Fibroblast of lung (primary cell): ENCODE data around the gene PTP4A2. TPM values are rescaled to one million over a fixed set of nuclear protein-coding genes. Genes with fewer than 3 reads are reported as not detected.

Experiments used
- DNase-seq, 2 donors: peaks; one replicate each; pipeline versions ENCODE4 v3.0.0 to v3.0.0-alpha.2; 2010; ENCODE audit warnings: low read depth in 2 of 2
- H2AFZ ChIP-seq: 2 replicates; pipeline ENCODE4 v1.5.1; 2012; ENCODE audit warnings: low read length, control low read depth, inconsistent platforms
- H3K27ac ChIP-seq: 2 replicates; pipeline ENCODE4 v1.5.1; 2011; ENCODE audit warnings: low read length, control low read depth; ENCODE audit not compliant: insufficient read depth
- H3K27me3 ChIP-seq: 2 replicates; pipeline ENCODE4 v1.5.1; 2011; ENCODE audit warnings: mild to moderate bottlenecking, low read length; ENCODE audit not compliant: control insufficient read depth, insufficient read depth
- H3K36me3 ChIP-seq: 2 replicates; pipeline ENCODE4 v1.5.1; 2011; ENCODE audit warnings: low read length; ENCODE audit not compliant: control insufficient read depth, insufficient read depth
- H3K4me1 ChIP-seq: 2 replicates; pipeline ENCODE4 v1.5.1; 2011; ENCODE audit warnings: low read length; ENCODE audit not compliant: control insufficient read depth, insufficient read depth; ENCODE audit errors: extremely low read depth
- H3K4me2 ChIP-seq: 2 replicates; pipeline ENCODE4 v1.5.1; 2011; ENCODE audit warnings: low read length, control low read depth; ENCODE audit not compliant: insufficient read depth; ENCODE audit errors: extremely low read depth
- H3K4me3 ChIP-seq, 4 experiments: fragments of 200-600 bp in 1 of 4; sonication (generic) in 1 of 4; replicated peaks in 1 of 4; 2 replicates each; pipeline ENCODE4 v1.5.1; 2011 to 2016; ENCODE audit warnings: low read length in 4 of 4, low read depth in 3 of 4, mild to moderate bottlenecking in 3 of 4, control low read depth in 2 of 4, inconsistent platforms in 1 of 4, mixed read lengths in 1 of 4; ENCODE audit not compliant: insufficient read depth in 1 of 4; ENCODE audit errors: control extremely low read depth in 1 of 4
- H3K79me2 ChIP-seq: 2 replicates; pipeline ENCODE4 v1.5.1; 2012; ENCODE audit warnings: mild to moderate bottlenecking, low read length, inconsistent platforms; ENCODE audit not compliant: control insufficient read depth, insufficient read depth
- H3K9ac ChIP-seq: 2 replicates; pipeline ENCODE4 v1.5.1; 2011; ENCODE audit warnings: mild to moderate bottlenecking, low read length, control low read depth; ENCODE audit not compliant: insufficient read depth
- H3K9me3 ChIP-seq: 2 replicates; pipeline ENCODE4 v1.5.1; 2012; ENCODE audit warnings: low read depth, low read length; ENCODE audit not compliant: control insufficient read depth, insufficient read depth
- H4K20me1 ChIP-seq: 2 replicates; pipeline ENCODE4 v1.5.1; 2011; ENCODE audit warnings: low read length; ENCODE audit not compliant: control insufficient read depth, insufficient read depth; ENCODE audit errors: extremely low read depth
- EZH2 ChIP-seq: IDR thresholded peaks from 2 replicates; pipeline ENCODE4 v1.5.1; 2012; ENCODE audit warnings: low read length, control low read depth, mild to moderate bottlenecking; ENCODE audit errors: missing control alignments
- polyA minus RNA-seq: library from RNA; depleted of rRNA, polyadenylated mRNA; stranded (reverse); fragments of >200 nt; gene quantifications from 2 replicates; pipeline ENCODE4 v1.2.3, GENCODE V29; 2011; ENCODE audit warnings: low replicate concordance
- polyA plus RNA-seq, 2 donors: library from polyadenylated mRNA; depleted of rRNA in 1 of 2; stranded (reverse) in 1 of 2; unstranded in 1 of 2; fragments of >200 nt; gene quantifications; 2 replicates each; pipeline ENCODE4 v1.2.1, GENCODE V29; 2011 to 2012; ENCODE audit warnings: missing spikeins in 1 of 2
- total RNA-seq: library from RNA; depleted of rRNA; stranded (reverse); fragments of >200 nt; gene quantifications from 2 replicates; pipeline ENCODE4 v1.2.1, GENCODE V29; 2014
- TF ChIP-seq, protein P1 (sequence below), 2 donors: IDR thresholded peaks in 1 of 2; conservative IDR thresholded peaks in 1 of 2; 1 replicate in 1 of 2; 2 replicates in 1 of 2; pipeline ENCODE4 v1.5.1; 2011 to 2012; ENCODE audit warnings: low read length in 2 of 2, control low read depth in 1 of 2, inconsistent platforms in 1 of 2, low read depth in 1 of 2, mild to moderate bottlenecking in 1 of 2

The PTP4A2 gene
- 268 and 366 TPM in 2 replicates for total RNA-seq
- 398 and 429 TPM in 2 replicates for polyA plus RNA-seq
- polyA plus RNA-seq (2012), result 353 and 388 TPM in 2 replicates
- 161 and 218 TPM in 2 replicates for polyA minus RNA-seq

DNA sequence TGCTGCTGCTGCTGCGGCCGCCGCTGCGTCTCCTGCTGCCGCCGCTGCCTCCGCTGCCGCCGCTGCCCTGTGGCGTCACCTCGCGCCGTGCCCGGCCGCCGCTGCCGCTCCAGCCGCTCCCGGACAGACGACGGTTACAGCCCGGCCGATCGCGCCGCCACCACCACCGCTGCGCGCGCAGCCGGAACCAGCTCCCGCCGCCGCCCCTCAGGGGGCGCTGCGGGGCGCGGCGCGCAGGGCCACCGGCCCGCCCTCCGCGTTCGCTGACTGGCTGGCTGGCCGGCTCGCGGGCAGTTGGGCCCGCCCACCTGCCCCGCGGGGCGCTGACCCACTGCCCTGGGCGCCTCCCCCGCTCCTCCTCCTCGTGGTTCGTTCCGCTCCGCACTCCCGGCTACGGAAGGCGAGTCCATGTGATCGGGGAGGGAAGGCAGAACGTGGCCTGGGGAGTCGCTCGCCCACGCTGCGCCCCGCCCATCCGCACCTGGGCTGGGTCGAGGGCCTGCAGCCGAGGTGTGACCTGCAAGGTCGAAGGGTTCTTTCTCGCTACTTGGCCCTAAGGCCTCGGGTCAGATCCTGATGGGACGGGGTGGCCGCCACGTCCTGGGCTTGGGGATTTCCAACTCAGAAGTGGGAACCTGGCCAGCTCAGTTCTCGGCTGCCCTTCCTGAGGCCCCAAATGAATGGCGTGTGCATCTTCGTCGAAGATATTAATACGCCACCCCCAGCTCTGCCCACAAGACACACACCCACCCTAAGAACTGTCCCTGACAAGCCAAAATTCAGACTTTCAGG lies at the start of gene PTP4A2:
Gene PTP4A2, minus strand, starts transcription at position 185 of the 792 bp plus-strand sequence. CDS start 19,303 bp downstream, outside the sequence.
- Histone ChIP-seq H3K79me2 (peaks cover 43% of the 10 kb centered on the region), H3K9me3 (no peaks in the 10 kb centered on the region), H3K4me3 (peak within 1 kb of the TSS; percentile 48 to 97 (median 80)), H3K4me2 (peak within 1 kb of the TSS; percentile 92), H3K4me1 (peaks cover 16% of the 10 kb centered on the region), H4K20me1 (peaks cover 5% of the 10 kb centered on the region), H3K27ac (peak within 1 kb of the TSS; percentile 96), H3K36me3 (no peaks in the 10 kb centered on the region), H2AFZ (peak within 1 kb of the TSS; percentile 88), H3K27me3 (no peaks in the 10 kb centered on the region), H3K9ac (peak within 1 kb of the TSS; percentile 84)
- TF ChIP-seq, protein P1, sequence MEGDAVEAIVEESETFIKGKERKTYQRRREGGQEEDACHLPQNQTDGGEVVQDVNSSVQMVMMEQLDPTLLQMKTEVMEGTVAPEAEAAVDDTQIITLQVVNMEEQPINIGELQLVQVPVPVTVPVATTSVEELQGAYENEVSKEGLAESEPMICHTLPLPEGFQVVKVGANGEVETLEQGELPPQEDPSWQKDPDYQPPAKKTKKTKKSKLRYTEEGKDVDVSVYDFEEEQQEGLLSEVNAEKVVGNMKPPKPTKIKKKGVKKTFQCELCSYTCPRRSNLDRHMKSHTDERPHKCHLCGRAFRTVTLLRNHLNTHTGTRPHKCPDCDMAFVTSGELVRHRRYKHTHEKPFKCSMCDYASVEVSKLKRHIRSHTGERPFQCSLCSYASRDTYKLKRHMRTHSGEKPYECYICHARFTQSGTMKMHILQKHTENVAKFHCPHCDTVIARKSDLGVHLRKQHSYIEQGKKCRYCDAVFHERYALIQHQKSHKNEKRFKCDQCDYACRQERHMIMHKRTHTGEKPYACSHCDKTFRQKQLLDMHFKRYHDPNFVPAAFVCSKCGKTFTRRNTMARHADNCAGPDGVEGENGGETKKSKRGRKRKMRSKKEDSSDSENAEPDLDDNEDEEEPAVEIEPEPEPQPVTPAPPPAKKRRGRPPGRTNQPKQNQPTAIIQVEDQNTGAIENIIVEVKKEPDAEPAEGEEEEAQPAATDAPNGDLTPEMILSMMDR (conservative IDR thresholded peaks at IDR 0.05 in 1 of 2, IDR thresholded peaks at IDR 0.05 in 1 of 2; ENCODE audit: low read depth in 1 of 2, low read length in 2 of 2), result peak; percentile 12 to 17
- no peak for TF ChIP-seq EZH2
- DNase-seq, result peak; percentile 88 to 94

DNA sequence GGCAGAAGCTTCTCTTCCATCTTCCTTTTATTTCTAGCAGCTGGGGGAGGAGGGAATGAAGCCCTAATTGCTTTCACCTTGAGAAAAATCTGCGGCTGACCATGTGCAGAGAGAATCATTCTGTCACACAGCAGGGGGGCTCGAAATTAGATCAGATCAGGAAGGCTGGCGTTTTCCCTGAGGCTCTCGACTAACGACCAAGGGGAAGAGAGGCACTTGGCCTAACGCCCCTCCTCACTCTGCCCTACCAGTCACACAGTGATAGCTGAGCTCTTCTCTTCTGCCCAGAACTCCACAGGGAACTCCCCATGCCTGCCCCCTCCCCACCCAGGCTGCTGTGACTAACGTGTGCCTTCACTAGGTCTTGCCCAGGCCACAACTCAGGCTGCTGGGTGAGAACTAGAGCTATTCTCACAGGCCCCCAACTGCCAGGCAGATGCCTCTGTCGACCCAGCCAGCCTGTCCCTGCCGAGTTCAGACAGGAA lies 49.0 kb upstream of the PTP4A2 start:
- TF ChIP-seq EZH2, result no peak
- TF ChIP-seq, protein P1 (conservative IDR thresholded peaks at IDR 0.05 in 1 of 2, IDR thresholded peaks at IDR 0.05 in 1 of 2; ENCODE audit: low read depth in 1 of 2, low read length in 2 of 2), result no peak

DNA sequence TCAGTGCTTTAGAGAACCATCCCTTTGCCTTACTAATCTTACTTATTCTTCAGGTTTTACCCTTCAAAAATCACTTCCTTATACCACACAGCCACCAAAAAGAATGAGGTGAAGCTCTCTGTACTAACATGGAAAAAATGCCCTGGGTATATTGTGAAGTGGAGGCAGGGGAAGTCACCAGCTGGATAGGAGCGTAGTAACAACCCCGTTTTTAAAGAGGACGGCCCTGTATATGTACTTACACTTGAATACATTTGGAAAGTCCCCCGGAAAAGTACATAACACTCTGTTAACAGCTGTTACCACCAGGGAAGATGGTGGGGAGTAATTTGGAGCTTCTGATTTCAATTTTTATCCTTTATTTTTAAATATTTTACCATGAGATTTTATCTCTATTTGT lies 47.3 kb upstream of the PTP4A2 start:
- TF ChIP-seq, protein P1 (conservative IDR thresholded peaks at IDR 0.05 in 1 of 2, IDR thresholded peaks at IDR 0.05 in 1 of 2; ENCODE audit: low read depth in 1 of 2, low read length in 2 of 2), result no peak
- TF ChIP-seq EZH2, result no peak
- Histone ChIP-seq H3K27me3 (no peaks in the 10 kb centered on the region), H3K27ac (no peak overlapping the region), H3K4me1 (no peaks in the 10 kb centered on the region), H4K20me1 (no peaks in the 10 kb centered on the region), H3K36me3 (no peaks in the 10 kb centered on the region), H3K4me2 (no peak overlapping the region), H3K9ac (no peak overlapping the region), H2AFZ (peak overlapping the region; percentile 7), H3K9me3 (no peaks in the 10 kb centered on the region), H3K4me3 (no peak overlapping the region), H3K79me2 (no peaks in the 10 kb centered on the region)
- peak in 1 of 2 donors; percentile 24 for DNase-seq

More for the DNA sequence above, 49.0 kb upstream of the PTP4A2 start:
- no peak for DNase-seq
- Histone ChIP-seq H3K4me2 (no peak overlapping the region), H3K27ac (no peak overlapping the region), H3K4me3 (no peak overlapping the region), H3K27me3 (no peaks in the 10 kb centered on the region), H3K4me1 (no peaks in the 10 kb centered on the region), H3K79me2 (no peaks in the 10 kb centered on the region), H2AFZ (no peak overlapping the region), H3K36me3 (no peaks in the 10 kb centered on the region), H4K20me1 (no peaks in the 10 kb centered on the region), H3K9me3 (no peaks in the 10 kb centered on the region), H3K9ac (no peak overlapping the region)
